Measurements from ENCODE around the gene PDIA5. TPM values are rescaled to one million over a fixed set of nuclear protein-coding genes. Genes with fewer than 3 reads are reported as not detected.
A peak's percentile ranks its signal among the peaks of the same experiment; 100 is the strongest.

The PDIA5 gene
- total RNA-seq, 1 experiment from 2014 or later: 41.5 TPM

- TF ChIP-seq GABPB1 (CRISPR knock-in tag; IDR thresholded peaks at IDR 0.05): no peak
- POLR2A ChIA-PET: no interaction called here
- CTCF ChIA-PET: no interaction called here
- DNase-seq (ENCODE audit: low spot score) (no peak), ATAC-seq (no peak)
- peak overlapping the region; percentile 60 for H3K27ac Mint-ChIP-seq
- H3K27me3 Mint-ChIP-seq (ENCODE audit: low read depth): no peaks in the 10 kb centered on the region
- H3K36me3 Mint-ChIP-seq: peaks cover 16% of the 10 kb centered on the region
- H3K9me3 Mint-ChIP-seq: no peaks in the 10 kb centered on the region
- H3K4me3 Mint-ChIP-seq: no peak overlapping the region
- no peaks in the 10 kb centered on the region for H3K4me1 Mint-ChIP-seq
Observed at GRCh38 chr3:123155471-123156011, 88.7 kb downstream of the PDIA5 start.

- peaks cover 11% of the 10 kb centered on the region for H3K36me3 Mint-ChIP-seq
- CTCF ChIA-PET: no interaction called here
- DNase-seq (ENCODE audit: low spot score) (no peak), ATAC-seq (no peak)
- H3K4me1 Mint-ChIP-seq: no peaks in the 10 kb centered on the region
- TF ChIP-seq CTCF (IDR thresholded peaks at IDR 0.05) (no peak), USF1 (CRISPR knock-in tag; IDR thresholded peaks at IDR 0.05) (no peak), ZNF396 (CRISPR knock-in tag; IDR thresholded peaks at IDR 0.05; ENCODE audit: borderline replicate concordance) (no peak), FOXK1 (CRISPR knock-in tag; IDR thresholded peaks at IDR 0.05) (no peak), SOX15 (CRISPR knock-in tag; IDR thresholded peaks at IDR 0.05) (no peak), SMAD3 (CRISPR knock-in tag; IDR thresholded peaks at IDR 0.05; ENCODE audit: borderline replicate concordance) (no peak), PRDM15 (CRISPR knock-in tag; IDR thresholded peaks at IDR 0.05) (no peak), SP1 (CRISPR knock-in tag; conservative IDR thresholded peaks at IDR 0.05) (no peak), EMX1 (CRISPR knock-in tag; IDR thresholded peaks at IDR 0.05) (no peak), OVOL2 (CRISPR knock-in tag; IDR thresholded peaks at IDR 0.05; ENCODE audit: borderline replicate concordance) (no peak), NFATC4 (CRISPR knock-in tag; IDR thresholded peaks at IDR 0.05) (no peak), TEAD1 (CRISPR knock-in tag; IDR thresholded peaks at IDR 0.05) (no peak), ZMAT4 (CRISPR knock-in tag; IDR thresholded peaks at IDR 0.05) (no peak), ZNF232 (CRISPR knock-in tag; IDR thresholded peaks at IDR 0.05) (no peak), E2F1 (CRISPR knock-in tag; IDR thresholded peaks at IDR 0.05) (no peak), AR (CRISPR knock-in tag; IDR thresholded peaks at IDR 0.05) (no peak), TP53 (CRISPR knock-in tag; IDR thresholded peaks at IDR 0.05) (no peak), ZNF423 (CRISPR knock-in tag; IDR thresholded peaks at IDR 0.05) (no peak), ZNF121 (CRISPR knock-in tag; IDR thresholded peaks at IDR 0.05) (no peak), NR2C2 (CRISPR knock-in tag; IDR thresholded peaks at IDR 0.05) (no peak)
- H3K4me3 Mint-ChIP-seq: no peak overlapping the region
- POLR2A ChIA-PET: no interaction called here
- H3K27me3 Mint-ChIP-seq (ENCODE audit: low read depth): no peaks in the 10 kb centered on the region
- H3K9me3 Mint-ChIP-seq: no peaks in the 10 kb centered on the region
- H3K27ac Mint-ChIP-seq: 0 out of 2 replicates have a peak overlapping the region, but pooled peaks have one; percentile 66
Observed at GRCh38 chr3:123156276-123156995, 89.6 kb downstream of the PDIA5 start.

Measured in WTC11 (cell line).